IMR-90 (cell line): ENCODE data around the gene KCNMB3.

Experiments used
- BHLHE40 ChIP-seq: fragments of 150-350 bp; IDR thresholded peaks from 2 replicates; pipeline ENCODE4 v1.6.1; 2016; ENCODE audit warnings: mild to moderate bottlenecking, low read depth, low read length
- CHD1 ChIP-seq: IDR thresholded peaks from 2 replicates; pipeline ENCODE4 v1.6.1; 2012; ENCODE audit warnings: low read depth, low read length, improper control_type of control experiment
- CTCF ChIP-seq: conservative IDR thresholded peaks from 2 replicates; pipeline ENCODE4 v1.5.1; 2012; ENCODE audit warnings: mild to moderate bottlenecking, low read depth, low read length, improper control_type of control experiment
- FOS ChIP-seq: fragments of 150-350 bp; IDR thresholded peaks from 2 replicates; pipeline ENCODE4 v1.6.1; 2016; ENCODE audit warnings: low read depth, low read length
- MXI1 ChIP-seq: IDR thresholded peaks from 2 replicates; pipeline ENCODE4 v1.6.1; 2012; ENCODE audit warnings: low read depth, mild to moderate bottlenecking, low read length, moderate library complexity, borderline replicate concordance
- POLR2A ChIP-seq: IDR thresholded peaks from 2 replicates; pipeline ENCODE4 v1.6.1; 2012; ENCODE audit warnings: mild to moderate bottlenecking, low read depth, low read length

GRCh38 chr3:179250803-179251476, at the start of gene KCNMB3:
- TF ChIP-seq BHLHE40 (no peak), CHD1 (no peak), MXI1 (no peak), CTCF (no peak), POLR2A (no peak), FOS (no peak)
